Epidermal melanocyte (primary cell): ENCODE data around the gene BCAT1.
A peak's percentile ranks its signal among the peaks of the same experiment; 100 is the strongest.
"Not testable (repeated sequence)": the region's sequence is repeated elsewhere in the genome, so short reads cannot be mapped to it uniquely, and the experiment has no call there.

Experiments used
- DNase-seq: peaks from one replicate; pipeline ENCODE4 v3.0.0; 2011; ENCODE audit warnings: low spot score; ENCODE audit not compliant: insufficient read length

The BCAT1 gene

DNA sequence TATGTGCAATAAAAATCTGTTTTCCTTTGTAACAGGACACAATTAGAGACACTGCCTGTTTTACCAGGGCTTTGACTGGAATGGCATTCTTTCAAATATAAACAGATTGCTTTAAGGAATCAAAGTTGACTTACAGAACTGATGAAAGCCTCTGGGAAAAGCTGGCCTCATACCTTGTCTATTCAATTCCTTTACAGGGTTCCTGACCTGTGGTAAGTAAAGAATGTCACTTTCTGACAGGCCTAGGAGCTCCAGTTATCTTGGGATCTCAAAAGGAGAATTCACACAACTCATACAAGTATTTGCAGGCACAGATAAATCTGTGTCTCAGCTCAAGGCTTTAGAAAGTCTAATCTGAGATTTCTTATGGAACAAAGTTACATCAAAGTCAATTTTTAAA, 88.4 kb downstream of the BCAT1 start:
- no peak for DNase-seq

DNA sequence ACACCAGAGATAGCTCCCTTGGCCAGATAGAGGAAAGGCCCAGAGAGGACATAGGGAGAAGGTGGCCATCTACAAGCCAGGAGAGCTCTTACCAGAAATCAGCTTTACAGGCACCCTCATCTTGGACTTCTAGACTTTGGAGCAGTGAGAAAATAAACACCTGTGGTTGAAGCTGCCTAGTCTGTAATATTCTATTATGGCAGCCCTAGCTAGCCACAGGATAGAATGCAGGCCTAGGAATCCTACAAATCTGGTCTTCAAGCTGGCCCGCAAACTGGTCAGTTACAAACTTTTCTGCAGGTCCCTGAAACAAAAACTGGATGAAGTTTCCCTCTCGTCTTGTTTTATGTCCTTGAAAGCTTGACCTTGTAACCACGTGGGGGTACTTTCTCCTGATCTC, 92.4 kb downstream of the BCAT1 start:
- DNase-seq: no peak

DNA sequence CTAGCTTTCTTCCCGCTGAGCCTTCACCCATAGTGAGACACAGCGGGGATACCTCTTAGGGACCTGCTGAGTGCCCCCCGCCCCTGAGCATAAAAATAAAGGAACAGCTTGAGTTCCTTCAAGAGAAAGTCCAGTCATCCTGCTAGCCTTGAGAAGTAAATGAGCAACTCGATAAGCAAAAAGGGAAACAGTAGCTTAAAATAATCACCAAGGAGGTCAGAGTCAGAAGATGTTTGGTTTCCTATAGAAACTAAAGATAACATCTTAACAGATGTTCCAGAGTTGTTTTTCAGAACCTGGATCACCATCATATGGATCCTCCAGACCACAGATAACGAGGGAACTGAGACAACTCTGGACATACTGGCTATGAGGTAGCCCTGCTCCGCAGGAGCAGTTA, 94.0 kb downstream of the BCAT1 start:
- no peak for DNase-seq

DNA sequence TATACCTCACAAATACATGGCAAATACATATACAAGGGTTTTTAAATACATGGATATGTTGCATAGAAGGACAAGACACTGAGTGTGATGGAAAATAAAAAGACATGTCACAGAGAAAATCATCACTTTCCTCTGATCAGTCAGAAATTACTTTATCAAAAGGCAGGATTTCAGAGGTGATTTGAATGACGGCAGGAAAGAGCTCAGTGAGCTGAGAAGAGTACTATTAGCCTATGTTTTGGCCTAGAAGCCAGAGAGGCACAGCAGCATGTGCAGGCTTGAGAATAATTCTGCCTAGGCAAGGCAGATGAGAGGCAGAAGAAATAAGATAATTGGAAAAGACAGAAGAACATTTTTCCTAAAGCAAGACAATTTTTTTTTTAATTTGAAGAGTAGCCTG, 94.9 kb downstream of the BCAT1 start:
- no peak for DNase-seq

DNA sequence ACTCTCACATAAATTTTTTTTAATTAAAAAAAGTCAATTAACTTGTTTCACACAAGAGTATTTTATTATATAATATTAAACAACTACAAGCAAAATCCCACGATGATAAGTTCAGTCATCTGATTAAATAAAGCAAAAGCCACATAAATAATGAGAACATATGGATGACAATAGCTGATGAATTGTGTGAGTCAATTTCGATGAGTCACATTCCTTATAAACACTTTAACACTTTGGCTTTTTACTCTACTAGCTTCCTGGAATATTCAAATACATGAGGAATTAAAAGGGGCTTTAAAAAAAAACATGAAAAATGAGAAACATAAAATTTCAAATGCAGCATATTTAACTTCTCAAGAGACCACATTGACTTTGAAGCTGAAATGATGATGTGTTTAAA, 95.3 kb downstream of the BCAT1 start:
- no peak for DNase-seq

DNA sequence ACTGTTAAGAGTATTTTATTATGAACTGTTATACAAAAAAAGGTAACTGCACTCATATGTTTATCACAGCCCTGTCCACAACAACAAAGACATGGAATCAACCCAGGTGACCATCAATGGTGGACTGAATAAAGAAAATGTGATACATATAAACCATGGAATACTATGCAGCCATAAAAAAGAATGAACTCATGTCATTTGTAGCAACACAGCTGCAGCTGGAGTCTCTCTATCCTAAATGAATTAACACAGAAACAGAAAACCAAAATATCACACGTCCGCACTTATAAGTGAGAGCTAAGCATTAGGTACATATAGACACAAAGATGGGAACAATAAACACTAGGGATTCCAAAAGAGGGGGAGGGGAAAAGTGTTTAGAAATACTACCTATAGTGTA, 95.8 kb downstream of the BCAT1 start:
- no peak for DNase-seq

DNA sequence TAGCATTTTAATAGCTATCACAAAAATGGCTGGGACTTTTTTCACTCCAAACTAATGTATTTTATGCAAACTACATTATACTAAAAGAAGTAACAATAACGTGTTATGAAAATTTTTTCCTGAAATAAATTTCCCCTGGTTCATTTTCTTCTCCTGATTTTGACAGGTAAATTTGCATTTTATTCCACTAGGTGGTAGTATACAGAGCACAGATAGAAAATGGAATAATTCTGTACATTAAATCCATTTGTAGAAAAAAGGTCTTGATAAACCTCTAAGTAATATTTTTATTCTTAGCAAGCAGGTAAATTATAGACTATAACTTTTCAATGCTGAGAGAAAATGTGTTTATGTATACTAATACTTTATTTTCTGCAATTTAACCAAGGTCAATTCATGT, 96.5 kb downstream of the BCAT1 start:
- DNase-seq: no peak

DNA sequence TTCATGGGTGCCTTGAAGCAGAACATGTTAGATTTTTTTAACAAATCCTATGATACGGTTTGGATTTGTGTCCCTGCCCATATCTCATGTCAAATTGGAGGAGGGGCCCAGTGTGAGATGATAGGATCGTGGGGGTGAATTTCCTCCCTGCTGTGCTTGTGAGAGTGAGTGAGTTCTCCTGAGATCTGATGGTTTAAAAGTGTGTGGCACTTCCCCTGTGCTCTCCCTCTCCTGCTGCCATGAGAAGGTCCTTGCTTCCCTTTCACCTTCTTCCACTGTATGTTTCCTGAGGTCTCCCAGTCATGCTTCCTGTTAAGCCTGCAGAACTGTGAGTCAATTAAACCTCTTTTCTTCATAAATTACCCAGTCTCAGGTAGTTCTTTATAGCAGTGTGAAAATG, 97.0 kb downstream of the BCAT1 start:
- DNase-seq: not testable (repeated sequence)

DNA sequence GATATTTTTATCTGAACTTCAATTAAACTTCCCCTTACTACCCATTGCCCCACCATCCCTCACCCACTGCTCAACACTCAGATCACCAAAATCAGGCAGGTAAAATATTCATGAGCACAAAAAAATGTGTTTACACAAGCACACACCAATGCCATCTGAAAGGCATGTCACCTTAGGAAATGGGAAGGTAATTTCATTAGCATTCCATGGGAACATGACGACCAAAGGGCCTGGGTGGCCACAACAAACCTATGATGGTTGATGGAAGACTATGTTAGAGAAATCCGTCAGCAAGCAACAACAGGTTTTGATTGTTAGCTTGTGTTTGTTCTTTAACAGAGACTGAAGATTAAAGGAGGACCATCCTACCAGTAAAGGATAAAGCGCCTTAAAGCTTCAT, 97.6 kb downstream of the BCAT1 start:
- no peak for DNase-seq

DNA sequence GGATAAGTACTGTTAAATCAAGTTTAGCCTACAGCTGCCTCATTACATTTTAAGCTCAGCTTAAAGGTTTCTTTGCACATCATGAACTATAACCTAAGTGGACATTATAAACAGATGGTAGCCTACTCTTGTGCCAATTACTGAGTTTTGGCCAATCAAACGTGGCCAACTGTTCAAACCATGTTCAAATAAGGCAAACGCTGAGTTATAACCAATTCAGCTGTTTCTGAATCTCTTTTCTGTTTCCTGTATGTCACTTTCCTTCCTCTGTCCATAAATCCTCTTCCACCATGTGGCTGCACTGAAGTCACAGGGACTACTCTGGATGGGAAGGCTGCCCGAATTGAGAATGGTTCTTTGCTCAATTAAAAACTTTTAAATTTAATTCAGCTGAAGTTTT, 98.4 kb downstream of the BCAT1 start:
- no peak for DNase-seq

DNA sequence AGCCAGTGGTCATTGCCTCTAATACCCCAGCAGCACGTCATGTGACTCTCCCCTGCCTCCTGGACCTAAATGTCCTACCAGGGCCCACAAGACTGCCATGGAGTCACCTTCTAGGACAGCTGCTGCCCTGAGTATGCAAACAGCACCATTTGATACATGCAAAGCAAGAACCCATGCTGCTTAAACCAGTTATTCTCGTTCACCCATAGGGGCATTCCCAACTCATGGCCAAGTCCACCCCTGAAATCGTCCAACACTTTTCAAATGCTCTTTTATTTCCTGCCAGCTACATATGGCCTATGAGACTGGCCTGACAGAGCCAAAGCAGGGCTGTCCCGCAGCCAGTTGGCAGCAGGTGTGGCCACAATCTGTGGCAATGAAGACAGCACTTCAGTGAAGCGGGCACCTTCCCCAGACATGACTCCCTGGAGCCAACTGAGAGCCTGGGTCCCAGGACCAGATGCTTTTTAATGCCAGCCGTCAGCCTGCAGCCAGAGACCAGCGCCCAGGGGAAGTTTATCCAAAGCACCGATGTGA, 99.9 kb downstream of the BCAT1 start:
- no peak for DNase-seq

DNA sequence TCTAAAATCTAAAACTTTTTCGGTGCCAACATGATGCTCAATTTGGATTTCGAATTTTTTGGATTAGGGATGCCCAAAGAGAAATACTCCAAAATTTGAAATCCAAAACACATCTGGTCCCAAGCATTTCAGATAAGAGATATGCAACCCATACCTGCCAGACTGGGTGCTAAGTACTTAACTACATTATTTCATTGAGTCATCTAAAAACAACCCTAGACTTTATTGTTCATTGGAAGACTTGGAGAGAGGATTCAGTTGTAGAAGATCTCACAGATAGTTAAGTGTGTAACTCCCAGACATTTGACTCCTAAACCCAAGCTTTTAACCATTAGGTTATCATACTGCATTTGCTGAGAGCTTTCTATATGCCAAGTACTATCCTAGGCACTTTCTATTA, 102.2 kb downstream of the BCAT1 start:
- no peak for DNase-seq

DNA sequence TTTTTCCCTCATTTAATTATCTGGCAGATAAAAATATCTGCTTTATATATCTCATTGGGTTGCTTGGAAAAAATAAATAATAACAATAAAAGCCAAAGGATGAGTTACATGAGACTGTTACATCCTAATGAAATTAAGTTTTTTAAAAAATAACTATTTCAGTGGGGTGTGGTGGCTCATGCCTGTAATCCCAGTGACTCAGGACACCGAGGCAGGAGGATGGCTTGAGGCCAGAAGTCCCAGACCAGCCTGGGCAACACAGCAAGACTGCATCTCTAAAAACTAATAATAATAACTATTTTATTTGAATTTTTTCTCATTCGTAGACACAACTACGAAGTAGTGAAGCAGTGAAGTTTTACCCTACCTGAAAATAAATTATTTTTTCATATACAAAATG, 103.3 kb downstream of the BCAT1 start:
- DNase-seq: no peak

DNA sequence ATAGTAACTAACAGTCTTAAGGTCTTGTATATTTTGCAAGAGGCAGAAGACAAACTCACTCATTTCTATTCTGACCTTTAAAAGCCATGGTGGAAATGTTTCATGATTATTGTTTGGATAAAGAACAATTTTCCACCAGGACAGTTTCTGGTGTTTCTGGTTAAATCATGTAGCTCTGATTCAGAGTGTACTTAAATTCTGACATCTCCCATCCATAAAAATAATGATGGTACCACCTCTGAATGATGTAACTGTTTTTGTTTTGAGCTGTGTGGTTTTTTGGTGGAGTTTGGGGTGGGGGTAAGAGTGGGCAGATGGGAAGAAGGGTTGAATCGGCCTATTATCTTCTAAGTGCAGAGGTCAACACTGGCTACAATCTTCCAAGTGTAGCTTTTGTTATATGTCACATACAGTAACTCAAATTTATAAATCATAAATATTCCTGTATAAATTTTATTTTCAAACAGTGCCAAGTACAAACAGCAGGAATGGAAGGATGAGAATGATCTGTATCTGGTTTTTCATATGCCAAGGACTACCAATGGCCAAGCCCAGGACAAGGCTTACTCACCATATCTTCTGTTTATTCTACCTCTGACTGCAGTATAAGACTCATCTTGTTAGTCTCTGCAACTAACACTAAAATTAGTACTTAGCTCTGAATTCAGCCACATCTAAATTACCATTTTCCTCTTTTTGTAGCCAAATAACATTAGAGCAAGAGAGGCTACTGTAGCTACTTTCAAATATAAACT, 108.7 kb downstream of the BCAT1 start:
- DNase-seq: no peak

DNA sequence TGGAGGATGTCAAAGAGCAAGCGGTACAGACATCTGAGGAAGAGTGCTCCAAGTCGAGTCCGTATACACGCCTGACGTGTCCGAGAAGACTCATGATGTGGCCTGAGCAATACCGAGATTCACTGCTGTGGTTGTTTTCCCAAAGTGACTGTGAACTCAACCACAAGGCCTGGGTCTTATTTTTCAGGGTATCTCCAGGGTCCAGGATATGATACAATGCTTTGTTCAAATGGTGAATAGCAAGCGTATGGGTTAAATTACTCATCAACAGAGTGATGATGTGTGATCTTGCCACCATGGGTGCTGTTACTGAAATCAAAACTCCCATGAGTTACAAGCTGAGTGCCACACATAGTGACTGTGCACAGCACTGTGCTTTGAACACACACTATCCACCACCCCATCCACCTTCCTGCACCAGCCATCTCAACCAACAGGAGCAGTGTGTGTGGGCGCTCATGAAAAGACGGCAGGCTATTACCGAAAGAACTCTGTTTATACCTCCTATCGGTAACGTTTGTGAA, 109.6 kb downstream of the BCAT1 start:
- DNase-seq: no peak

DNA sequence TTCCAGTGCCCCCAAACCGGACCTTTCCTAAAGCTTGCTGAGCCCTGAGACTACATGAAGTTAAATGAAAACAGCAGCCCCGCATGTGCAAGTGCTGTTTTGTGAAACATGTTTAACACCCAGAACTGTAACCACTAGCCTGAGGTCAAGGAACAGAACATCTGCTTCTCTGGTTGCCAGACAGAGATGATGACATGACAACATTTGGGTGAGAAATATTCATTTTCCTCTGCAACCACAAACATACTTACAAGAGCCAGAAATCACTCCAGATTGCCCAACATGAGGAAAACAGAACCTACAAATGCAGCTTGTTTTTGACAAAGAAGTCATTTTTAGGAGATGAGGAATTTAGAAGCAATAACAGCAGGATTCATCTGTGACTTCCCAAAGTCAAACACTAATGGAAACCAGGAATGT, 110.4 kb downstream of the BCAT1 start:
- DNase-seq: peak; percentile 30

DNA sequence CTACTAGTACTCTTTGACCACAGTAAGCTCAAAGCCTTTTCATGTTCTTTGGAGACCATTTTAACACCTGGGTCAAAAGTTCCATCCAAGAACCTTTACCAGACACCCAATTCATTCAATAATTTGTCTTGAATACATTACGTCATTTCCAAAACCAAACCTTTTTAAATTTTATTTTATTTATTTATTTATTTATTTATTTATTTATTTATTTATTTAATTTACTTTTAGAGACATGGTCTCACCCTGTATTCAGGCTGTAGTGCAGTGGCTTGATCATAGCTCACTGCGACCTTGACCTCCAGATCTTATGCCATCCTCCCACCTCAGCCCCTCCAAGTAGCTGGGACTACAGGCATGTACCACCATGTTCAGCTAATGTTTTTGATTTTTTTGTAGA, 113.5 kb downstream of the BCAT1 start:
- no peak for DNase-seq

DNA sequence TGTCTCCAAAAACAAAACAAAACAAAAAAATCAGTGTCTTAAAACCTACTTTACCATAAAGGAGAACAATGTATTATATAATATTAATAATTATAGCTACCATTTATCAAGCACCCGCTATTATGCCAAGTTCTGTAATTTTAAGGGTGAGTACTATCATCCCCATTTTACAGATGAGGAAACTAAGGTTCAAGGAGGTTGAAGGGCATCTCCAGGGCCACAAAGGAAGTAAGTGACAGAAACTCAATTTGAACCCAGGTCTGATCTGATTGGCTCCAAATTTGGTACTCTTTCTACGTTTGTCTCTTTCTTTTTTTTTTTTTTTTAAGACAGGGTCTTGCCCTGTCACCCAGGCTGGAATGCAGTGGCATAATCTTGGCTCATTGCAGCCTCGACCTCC, 115.4 kb downstream of the BCAT1 start:
- no peak for DNase-seq

DNA sequence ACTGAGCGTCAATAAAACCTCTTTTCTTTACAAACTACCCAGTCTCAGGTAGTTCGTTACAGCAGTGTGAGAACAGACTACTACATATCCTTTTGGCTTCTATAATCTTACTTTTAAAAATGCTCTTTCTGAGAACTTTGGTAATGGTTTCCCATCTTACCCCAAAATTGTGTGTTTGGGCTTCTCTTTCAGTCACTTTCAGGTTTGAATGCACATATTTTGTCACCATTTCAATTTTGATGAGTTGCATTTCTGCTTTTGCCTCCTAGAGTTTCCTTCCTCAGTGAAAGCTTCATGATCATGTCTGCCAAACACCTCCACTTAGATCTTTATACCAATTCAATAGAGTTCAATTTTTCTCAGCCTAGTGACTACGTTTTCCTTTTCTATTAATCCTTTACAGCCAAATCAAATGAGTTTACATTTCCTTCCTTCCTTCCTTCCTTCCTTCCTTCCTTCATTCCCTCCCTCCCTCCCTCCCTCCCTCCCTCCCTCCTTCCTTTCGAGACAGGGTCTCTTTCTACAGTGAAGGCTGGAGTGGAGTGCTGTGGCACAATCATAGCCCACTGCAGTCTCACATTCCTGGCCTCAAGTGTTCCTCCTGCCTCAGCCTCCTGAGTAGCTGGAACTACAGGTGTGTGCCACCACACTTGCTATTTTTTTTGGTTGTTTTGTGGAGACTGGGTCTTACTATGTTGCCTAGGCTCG, 124.9 kb downstream of the BCAT1 start:
- DNase-seq: no peak

DNA sequence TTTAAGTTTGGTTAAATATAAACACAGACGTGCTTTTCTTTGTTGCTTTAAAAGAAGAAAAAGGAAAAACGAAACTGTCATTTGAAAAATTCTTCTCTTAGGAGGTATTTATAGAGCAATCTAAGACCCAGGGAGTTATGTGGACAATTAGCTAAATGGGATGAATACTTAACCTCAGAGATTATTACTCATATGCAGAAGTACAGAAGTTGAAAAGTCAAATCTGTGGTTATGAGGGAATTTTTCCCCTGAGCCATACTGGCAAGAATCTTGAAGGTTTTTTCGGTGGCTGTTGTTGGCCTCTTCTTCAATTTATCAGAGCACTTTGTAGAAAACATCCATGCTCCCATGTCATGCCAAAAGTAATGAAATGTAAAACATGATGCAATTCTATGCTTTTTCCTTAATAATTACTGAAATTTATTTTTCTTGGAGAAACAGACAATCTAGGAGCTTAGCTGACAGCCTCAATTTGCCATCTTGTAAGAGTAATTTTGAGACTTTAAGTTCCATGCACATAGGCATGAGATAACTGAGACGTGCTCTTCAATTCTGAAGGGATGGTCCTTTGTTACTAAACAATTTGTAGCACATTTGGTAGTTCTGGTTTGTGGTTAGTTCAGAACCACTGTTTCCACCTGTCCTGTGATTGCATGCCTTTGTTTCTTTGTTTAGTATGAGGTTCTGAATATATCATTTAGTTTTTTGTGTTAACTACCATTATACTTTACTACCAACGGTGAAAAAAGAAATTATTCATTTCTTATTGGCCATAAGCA, 126.6 kb downstream of the BCAT1 start:
- DNase-seq: no peak

DNA sequence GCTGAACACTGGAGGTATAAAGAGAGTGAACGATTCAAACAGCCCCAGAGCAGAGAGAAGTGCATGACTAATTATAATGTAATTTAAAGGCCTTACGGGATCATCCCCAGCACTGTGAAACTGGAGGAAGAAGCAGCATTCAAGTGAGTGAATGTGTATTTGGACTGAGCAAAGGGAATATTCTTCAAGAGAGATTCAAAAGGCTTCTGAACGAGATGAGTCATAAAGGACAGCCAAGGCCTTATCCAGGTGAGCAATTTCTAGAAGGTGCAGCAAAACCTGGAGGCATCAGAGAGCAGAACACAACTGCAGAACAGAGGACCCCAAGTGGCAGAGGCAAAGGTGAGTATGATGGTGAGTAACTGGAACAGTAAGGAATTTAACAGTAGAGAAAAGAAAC, 127.2 kb downstream of the BCAT1 start:
- no peak for DNase-seq

DNA sequence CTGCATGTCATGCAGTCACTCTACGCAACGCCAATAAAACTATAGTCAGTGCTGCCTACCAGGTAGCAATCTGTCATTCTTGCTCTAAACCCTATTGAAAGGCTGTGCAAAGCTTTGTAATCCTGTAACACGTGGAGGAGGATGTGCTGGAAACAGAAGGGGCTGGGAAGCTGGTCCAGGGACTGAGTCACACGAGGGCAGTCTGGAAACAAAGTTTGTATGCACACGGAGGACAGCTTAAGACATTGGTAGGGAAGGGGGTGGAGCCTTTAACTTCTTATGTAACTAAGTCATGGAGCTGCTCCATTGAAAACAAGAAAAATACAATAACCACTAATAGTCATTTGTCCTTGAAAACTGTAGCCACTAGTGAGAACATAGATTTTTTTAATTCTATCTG, 128.0 kb downstream of the BCAT1 start:
- no peak for DNase-seq
